Measurements from ENCODE around the gene LMAN1. TPM values are rescaled to one million over a fixed set of nuclear protein-coding genes. Genes with fewer than 3 reads are reported as not detected.

The LMAN1 gene
- total and polyA plus RNA-seq, 2 of the 4 experiments (the other 2 are of a cell fraction), result 83.1 to 213 TPM

DNA sequence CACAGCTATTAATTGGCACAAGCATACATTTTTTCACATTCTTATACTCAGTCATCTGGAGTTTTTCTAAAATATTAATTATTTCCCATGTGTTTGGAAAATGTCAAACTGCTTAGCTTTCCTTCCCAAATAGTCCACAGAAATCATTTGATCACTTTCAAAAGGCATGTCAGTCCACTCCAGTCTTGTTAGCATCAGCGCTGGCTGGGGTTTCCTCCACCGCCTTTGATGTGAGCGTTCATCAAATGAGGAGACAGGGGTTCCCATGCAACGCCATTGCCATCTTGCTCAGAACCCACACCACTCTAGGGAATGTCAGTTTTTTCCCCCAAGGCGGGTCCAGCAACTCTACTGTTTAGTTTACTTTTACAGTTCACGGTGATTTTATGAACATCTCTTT, 72.7 kb downstream of the LMAN1 start:
- POLR2A ChIA-PET (ENCODE audit: unreplicated experiment), result no interaction called here
- no peak overlapping the region for H3K4ac ChIP-seq (ENCODE audit: low read depth, low read length)
- ATAC-seq (ENCODE audit: low read depth) (no peak), DNase-seq (no peak)
- H4K91ac ChIP-seq (ENCODE audit: insufficient read depth, low read depth, low read length), result no peak overlapping the region
- no peak overlapping the region for H3K4me3 ChIP-seq (ENCODE audit: insufficient read depth, low read depth, low read length)
- no peak overlapping the region for H2AK5ac ChIP-seq (ENCODE audit: low read depth, low read length)
- H4K8ac ChIP-seq (ENCODE audit: low read depth in 2 of 2, low read length in 2 of 2), result no peak overlapping the region
- no peak overlapping the region for H2AK9ac ChIP-seq (replicated peaks; ENCODE audit: low read depth, low read length, poor library complexity)
- no peaks in the 10 kb centered on the region for H3K4me1 ChIP-seq (ENCODE audit: control insufficient read depth, insufficient read depth, low read length)
- dilution Hi-C loops (cut with HindIII; ENCODE audit: low sequenced_read_pairs, unreplicated experiment), result no loop called here
- no peak overlapping the region for H2BK120ac ChIP-seq (ENCODE audit: low read depth, low read length)
- no peak overlapping the region for H3K23ac ChIP-seq (ENCODE audit: low read depth, low read length)
- no peaks in the 10 kb centered on the region for H3K9me1 ChIP-seq (ENCODE audit: insufficient read depth, low read length)
- no peak overlapping the region for H2BK5ac ChIP-seq (ENCODE audit: low read depth, low read length, poor library complexity, severe bottlenecking)
- H3K4me2 ChIP-seq (ENCODE audit: low read depth, low read length), result no peak overlapping the region
- in situ Hi-C loops (cut with MboI; ENCODE audit: low sequenced_read_pairs), result no loop called here
- no peak overlapping the region for H3K27ac ChIP-seq (ENCODE audit: insufficient read depth, low read length)
- H3K9me3 ChIP-seq (ENCODE audit: control insufficient read depth, insufficient read depth, low read length), result peaks cover 3% of the 10 kb centered on the region; the same call in 1 of the 2 replicates
- intact Hi-C loops (cut with micrococcal nuclease), result no loop called here
- H3K27me3 ChIP-seq (ENCODE audit: control insufficient read depth, insufficient read depth, low read length), result peaks cover 46% of the 10 kb centered on the region
- no peak overlapping the region for H2AFZ ChIP-seq (replicated peaks; ENCODE audit: low read length, poor library complexity)
- H3K9ac ChIP-seq (ENCODE audit: low read depth, low read length), result no peak overlapping the region
- TF ChIP-seq, protein P1, sequence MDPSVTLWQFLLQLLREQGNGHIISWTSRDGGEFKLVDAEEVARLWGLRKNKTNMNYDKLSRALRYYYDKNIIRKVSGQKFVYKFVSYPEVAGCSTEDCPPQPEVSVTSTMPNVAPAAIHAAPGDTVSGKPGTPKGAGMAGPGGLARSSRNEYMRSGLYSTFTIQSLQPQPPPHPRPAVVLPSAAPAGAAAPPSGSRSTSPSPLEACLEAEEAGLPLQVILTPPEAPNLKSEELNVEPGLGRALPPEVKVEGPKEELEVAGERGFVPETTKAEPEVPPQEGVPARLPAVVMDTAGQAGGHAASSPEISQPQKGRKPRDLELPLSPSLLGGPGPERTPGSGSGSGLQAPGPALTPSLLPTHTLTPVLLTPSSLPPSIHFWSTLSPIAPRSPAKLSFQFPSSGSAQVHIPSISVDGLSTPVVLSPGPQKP (IDR thresholded peaks at IDR 0.05; ENCODE audit: borderline replicate concordance, low read depth, low read length), result no peak
- no peak for TF ChIP-seq CEBPB (IDR thresholded peaks at IDR 0.05; ENCODE audit: low read depth, low read length)
- TF ChIP-seq RAD21 (IDR thresholded peaks at IDR 0.05; ENCODE audit: low read length), result no peak
- no peak for TF ChIP-seq RCOR1 (IDR thresholded peaks at IDR 0.05; ENCODE audit: insufficient replicate concordance, low read length)
- TF ChIP-seq MXI1 (IDR thresholded peaks at IDR 0.05; ENCODE audit: borderline replicate concordance, low read depth, low read length), result no peak
- no peak for TF ChIP-seq RFX5 (IDR thresholded peaks at IDR 0.05; ENCODE audit: low read depth, low read length)
- TF ChIP-seq, protein P2, sequence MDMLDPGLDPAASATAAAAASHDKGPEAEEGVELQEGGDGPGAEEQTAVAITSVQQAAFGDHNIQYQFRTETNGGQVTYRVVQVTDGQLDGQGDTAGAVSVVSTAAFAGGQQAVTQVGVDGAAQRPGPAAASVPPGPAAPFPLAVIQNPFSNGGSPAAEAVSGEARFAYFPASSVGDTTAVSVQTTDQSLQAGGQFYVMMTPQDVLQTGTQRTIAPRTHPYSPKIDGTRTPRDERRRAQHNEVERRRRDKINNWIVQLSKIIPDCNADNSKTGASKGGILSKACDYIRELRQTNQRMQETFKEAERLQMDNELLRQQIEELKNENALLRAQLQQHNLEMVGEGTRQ (IDR thresholded peaks at IDR 0.05; ENCODE audit: low read depth, low read length), result no peak
- no peak for TF ChIP-seq NFE2L2 (IDR thresholded peaks at IDR 0.05; ENCODE audit: low read depth, low read length)
- TF ChIP-seq MAZ (IDR thresholded peaks at IDR 0.05; ENCODE audit: borderline replicate concordance, low read depth, low read length), result no peak
- TF ChIP-seq MAFK (IDR thresholded peaks at IDR 0.05; ENCODE audit: low read depth, low read length), result no peak
- TF ChIP-seq FOS (IDR thresholded peaks at IDR 0.05; ENCODE audit: low read depth, low read length), result no peak
- TF ChIP-seq SMC3 (IDR thresholded peaks at IDR 0.05; ENCODE audit: low read depth, low read length), result no peak
- H3K56ac ChIP-seq (ENCODE audit: extremely low read depth, insufficient read depth, low read length), result no peak overlapping the region
- BruUV-seq (replicated peaks), result no TSS peak
- CTCF ChIA-PET, result interaction anchor here (1.4 kb wide), 1 partner anchor 34 kb away, joined by 3 read pairs; no protein-coding TSS in a partner anchor
- 20% methylated on average over 2 of the region's 6 CpGs; no CpG with 5 or more reads in 1 of the 2 experiments for WGBS, 2 experiments (ENCODE audit: extremely low coverage in 2 of 2, insufficient read length in 1 of 2)
- H3K36me3 ChIP-seq (ENCODE audit: control insufficient read depth, insufficient read depth, low read length), result no peaks in the 10 kb centered on the region
- H4K5ac ChIP-seq (ENCODE audit: low read depth, low read length), result no peak overlapping the region
- H3K79me1 ChIP-seq (ENCODE audit: low read depth in 1 of 2, low read length in 2 of 2), result no peaks in the 10 kb centered on the region
- no peak overlapping the region for H2BK20ac ChIP-seq (ENCODE audit: low read depth, low read length)
- no peak overlapping the region for H3K14ac ChIP-seq (replicated peaks; ENCODE audit: low read depth, low read length)
- no peak overlapping the region for H3K18ac ChIP-seq (ENCODE audit: low read depth, low read length)
- no peaks in the 10 kb centered on the region for H4K20me1 ChIP-seq (ENCODE audit: insufficient read depth, low read length)
- H2BK15ac ChIP-seq (ENCODE audit: low read depth, low read length), result no peak overlapping the region
